HG02852 (cell line): Measurements from ENCODE around the gene ARSI.

Experiments
- ATAC-seq: cut with Tn5 transposase; IDR thresholded peaks from one replicate; pipeline ENCODE4 v1.9.1; 2021; ENCODE audit warnings: mild to moderate bottlenecking, moderate library complexity; ENCODE audit not compliant: unreplicated experiment

The ARSI gene

GRCh38 chr5:150271296-150271692 is 31.4 kb downstream of the ARSI start:
- no peak for ATAC-seq

GRCh38 chr5:150270541-150271295 is 32.0 kb downstream of the ARSI start:
- no peak for ATAC-seq

- no peak for ATAC-seq
Measured at GRCh38 chr5:150266871-150267291, 35.8 kb downstream of the ARSI start.

- no peak for ATAC-seq
Measured at GRCh38 chr5:150265870-150266383, 36.8 kb downstream of the ARSI start.

GRCh38 chr5:150264667-150265603 is 37.8 kb downstream of the ARSI start:
- ATAC-seq, result no peak

- no peak for ATAC-seq
Measured at GRCh38 chr5:150263801-150264621, 38.7 kb downstream of the ARSI start.

- no peak for ATAC-seq
Measured at GRCh38 chr5:150263375-150263775, 39.3 kb downstream of the ARSI start.

GRCh38 chr5:150262502-150262901 is 40.2 kb downstream of the ARSI start:
- ATAC-seq, result no peak

GRCh38 chr5:150261231-150261630 is 41.5 kb downstream of the ARSI start:
- ATAC-seq, result no peak

- no peak for ATAC-seq
Measured at GRCh38 chr5:150258130-150258529, 44.6 kb downstream of the ARSI start.

GRCh38 chr5:150257424-150257823 is 45.3 kb downstream of the ARSI start:
- ATAC-seq, result no peak

- no peak for ATAC-seq
Measured at GRCh38 chr5:150256410-150257064, 46.2 kb downstream of the ARSI start.

- ATAC-seq, result no peak
Measured at GRCh38 chr5:150255659-150256409, 46.9 kb downstream of the ARSI start.

- no peak for ATAC-seq
Measured at GRCh38 chr5:150254774-150255173, 47.9 kb downstream of the ARSI start.

- no peak for ATAC-seq
Measured at GRCh38 chr5:150254363-150254762, 48.3 kb downstream of the ARSI start.

GRCh38 chr5:150253416-150254208 is 49.1 kb downstream of the ARSI start:
- no peak for ATAC-seq

- ATAC-seq, result no peak
Measured at GRCh38 chr5:150252489-150252888, 50.2 kb downstream of the ARSI start.

- ATAC-seq, result no peak
Measured at GRCh38 chr5:150251504-150251903, 51.2 kb downstream of the ARSI start.

GRCh38 chr5:150249744-150250143 is 53.0 kb downstream of the ARSI start:
- no peak for ATAC-seq
